ENCODE data around the gene CHEK1.

DNA sequence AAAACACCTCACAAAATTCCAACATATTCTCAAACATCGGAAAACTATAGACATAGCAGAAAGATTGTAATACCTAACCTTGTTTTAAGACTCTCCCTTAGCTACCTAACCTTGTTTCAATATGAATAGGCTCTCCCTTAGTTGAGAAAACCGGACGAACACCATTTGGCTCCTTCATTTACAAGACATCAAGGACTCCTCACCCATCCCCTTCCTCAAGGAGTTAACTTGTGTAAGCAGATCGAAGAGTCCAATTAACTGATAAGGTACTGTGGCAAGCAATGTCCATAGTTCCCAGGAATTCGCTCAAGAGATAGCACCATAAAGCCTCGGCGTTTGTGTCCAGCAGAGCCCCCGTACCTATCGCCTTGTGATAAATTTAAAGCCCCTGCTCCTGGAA is 60.3 kb downstream of the CHEK1 start:
- TF ChIP-seq TBP (optimal IDR thresholded peaks at IDR 0.05; ENCODE audit: low read depth, low read length) = no peak
- TF ChIP-seq ZNF217 (CRISPR knock-in tag; IDR thresholded peaks at IDR 0.05) = no peak
- TF ChIP-seq GTF2A2 (tag; IDR thresholded peaks at IDR 0.05) = no peak
- TF ChIP-seq, protein P1, sequence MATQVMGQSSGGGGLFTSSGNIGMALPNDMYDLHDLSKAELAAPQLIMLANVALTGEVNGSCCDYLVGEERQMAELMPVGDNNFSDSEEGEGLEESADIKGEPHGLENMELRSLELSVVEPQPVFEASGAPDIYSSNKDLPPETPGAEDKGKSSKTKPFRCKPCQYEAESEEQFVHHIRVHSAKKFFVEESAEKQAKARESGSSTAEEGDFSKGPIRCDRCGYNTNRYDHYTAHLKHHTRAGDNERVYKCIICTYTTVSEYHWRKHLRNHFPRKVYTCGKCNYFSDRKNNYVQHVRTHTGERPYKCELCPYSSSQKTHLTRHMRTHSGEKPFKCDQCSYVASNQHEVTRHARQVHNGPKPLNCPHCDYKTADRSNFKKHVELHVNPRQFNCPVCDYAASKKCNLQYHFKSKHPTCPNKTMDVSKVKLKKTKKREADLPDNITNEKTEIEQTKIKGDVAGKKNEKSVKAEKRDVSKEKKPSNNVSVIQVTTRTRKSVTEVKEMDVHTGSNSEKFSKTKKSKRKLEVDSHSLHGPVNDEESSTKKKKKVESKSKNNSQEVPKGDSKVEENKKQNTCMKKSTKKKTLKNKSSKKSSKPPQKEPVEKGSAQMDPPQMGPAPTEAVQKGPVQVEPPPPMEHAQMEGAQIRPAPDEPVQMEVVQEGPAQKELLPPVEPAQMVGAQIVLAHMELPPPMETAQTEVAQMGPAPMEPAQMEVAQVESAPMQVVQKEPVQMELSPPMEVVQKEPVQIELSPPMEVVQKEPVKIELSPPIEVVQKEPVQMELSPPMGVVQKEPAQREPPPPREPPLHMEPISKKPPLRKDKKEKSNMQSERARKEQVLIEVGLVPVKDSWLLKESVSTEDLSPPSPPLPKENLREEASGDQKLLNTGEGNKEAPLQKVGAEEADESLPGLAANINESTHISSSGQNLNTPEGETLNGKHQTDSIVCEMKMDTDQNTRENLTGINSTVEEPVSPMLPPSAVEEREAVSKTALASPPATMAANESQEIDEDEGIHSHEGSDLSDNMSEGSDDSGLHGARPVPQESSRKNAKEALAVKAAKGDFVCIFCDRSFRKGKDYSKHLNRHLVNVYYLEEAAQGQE (IDR thresholded peaks at IDR 0.05; ENCODE audit: borderline replicate concordance) = no peak
- TF ChIP-seq, protein P1 (CRISPR knock-in tag; IDR thresholded peaks at IDR 0.05; ENCODE audit: low read depth) = no peak
- TF ChIP-seq TAF15 (IDR thresholded peaks at IDR 0.05; ENCODE audit: low read depth, low read length) = no peak
- TF ChIP-seq ZNF431 (CRISPR knock-in tag; IDR thresholded peaks at IDR 0.05) = no peak
- no peak for TF ChIP-seq MAFF (IDR thresholded peaks at IDR 0.05; ENCODE audit: low read length)
